Measurements from ENCODE around the gene MRPS25.

The MRPS25 gene

DNA sequence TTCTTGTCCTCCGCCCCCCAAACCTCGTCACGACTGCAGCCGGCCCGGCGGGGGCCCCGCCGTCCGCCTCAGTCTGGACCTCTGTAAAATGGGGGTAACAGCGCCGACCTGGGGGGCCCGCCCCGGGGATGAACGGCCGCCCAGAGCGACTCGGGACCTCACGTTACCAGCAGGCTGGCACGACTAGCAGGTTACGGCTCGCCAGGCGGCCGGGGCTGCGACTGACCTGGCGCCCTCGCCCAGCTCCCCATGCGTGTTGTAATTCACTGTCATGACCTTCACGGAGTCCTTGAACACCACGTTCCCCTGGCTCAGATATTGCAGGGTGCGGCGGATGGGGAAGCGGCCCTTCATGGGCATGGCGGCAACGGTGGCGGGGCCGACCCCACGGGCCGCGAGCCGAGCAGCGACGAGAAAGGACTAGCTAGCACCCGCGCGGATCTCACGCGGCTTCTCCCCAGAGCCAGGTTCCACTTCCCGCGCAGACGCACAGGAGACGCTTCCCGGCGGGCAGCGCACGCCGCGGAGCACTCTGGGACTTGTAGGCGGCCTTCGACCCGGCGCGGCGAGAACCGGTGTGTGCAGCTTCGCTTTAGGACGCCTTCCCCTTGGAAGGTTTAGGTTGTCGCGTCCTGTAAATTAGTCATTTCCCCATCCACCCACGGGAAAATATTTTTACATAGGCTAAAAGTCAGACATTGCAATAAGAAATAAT is at the start of gene MRPS25:
TSS of gene MRPS25 (minus strand) at position 481 of the 715 bp plus-strand sequence. CDS start at position 360, 121 bp downstream.
- peak; percentile 96 for DNase-seq

DNA sequence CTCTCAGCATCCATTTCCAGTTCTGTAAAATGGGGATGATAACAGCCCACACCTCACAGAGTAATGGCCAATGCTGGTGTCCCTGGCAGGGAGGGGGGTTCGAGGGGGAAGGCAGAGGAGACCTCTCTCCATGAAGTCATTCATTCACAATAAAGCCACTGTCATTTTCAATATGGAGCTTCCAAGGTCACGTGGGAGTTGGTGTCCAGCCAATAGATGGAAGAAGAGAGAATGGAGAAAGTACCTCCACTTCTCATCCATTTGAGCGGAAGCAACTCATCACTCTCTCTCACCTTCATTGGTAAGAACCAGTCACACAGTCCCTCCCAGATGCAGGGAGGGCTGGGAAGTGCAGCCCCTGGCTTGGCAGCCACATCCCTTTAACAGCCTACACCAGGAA is 48.8 kb upstream of the MRPS25 start:
- no peak for DNase-seq

DNA sequence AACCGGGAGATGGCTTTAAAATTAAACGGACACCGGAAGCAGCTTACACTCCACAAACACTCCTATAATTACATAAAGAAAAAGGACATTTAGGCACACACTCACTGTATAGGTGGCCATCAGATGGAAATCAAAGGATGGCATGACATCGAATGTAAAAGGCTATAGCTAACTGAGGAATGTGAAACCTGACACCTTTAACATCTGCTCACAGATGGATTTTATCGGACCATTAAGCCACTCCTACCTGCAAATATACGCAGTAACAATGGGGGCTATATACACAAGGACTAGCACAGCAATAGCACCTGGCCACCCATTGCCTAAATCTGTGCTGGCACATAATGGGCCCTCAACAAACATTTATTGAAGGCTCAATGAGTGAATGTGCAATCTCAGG is 48.4 kb upstream of the MRPS25 start:
- DNase-seq = no peak

DNA sequence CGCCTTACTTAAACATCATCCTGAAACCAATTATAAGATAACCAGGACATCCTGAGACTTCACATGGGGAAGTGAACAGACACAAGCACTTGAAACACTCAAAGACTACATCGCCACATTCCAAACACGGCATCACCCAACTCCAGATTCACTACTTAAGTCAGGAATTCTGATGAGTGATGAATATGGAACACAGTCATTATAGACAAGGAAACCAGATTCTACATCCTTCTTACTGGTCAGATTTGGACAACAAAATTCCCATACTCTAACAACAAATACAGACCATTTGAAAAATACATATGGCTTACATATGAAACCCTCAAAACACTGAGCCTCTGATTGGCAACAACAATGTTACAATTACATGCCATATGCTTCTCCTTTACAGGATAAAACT is 46.9 kb upstream of the MRPS25 start:
- DNase-seq = no peak

DNA sequence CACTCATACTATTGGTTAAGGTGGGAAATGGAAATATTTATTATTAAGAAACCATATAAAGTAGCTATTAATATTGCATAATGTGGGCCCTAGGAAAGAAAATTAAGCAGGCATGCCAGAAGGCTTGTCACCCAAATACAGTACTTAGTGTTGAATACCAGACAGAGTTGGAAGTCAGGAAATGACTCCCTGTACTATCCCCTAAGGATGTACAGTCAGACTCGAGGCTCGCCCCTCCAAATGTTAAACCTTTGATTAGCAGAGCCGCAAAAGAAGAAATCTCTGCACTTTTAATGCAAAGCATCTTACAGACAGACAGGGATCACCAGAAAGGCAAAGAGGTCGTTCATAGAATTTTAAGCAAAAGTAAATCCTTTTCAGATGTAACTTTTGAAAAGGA is 45.1 kb upstream of the MRPS25 start:
- no peak for DNase-seq

DNA sequence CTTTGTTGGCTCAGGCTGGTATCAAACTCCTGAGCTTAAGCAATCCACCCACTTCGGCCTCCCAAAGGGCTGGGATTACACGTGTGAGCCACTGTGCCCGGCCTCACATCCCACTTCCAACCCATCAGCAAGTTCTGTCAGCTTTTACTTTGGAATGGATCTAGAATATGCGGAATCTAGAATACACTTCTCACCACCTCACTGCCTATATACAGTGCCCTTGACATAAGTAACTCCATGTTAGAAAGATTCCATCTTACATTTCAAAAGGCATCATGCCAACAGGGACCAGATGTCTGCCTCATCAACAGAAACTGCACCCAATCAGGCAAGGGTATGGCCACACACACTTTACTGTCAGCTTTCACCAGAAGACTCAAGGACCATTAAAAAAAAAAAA is 43.8 kb upstream of the MRPS25 start:
- DNase-seq = no peak

DNA sequence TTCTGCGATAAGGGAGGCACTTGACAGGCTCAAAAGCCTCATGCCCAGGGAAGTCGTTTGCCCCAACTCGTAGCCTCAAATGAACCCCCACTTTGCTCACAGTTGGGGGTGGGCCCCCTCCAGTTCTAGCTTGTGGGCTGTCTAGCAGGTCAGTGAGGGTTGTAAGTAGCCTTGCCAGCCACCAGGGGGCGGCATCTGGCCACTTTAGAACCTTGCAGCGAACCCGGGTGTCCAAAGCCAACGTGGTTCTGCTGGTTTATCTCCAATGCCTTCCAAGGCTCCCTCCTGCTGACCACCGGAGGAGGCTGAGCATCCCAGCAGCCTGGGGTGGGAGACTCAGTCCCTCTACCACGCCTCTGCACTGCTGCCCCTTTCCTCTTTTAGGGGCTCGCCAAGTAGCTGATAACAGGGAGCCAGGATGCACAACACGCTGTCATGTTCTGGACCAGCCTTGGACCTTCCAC is 43.0 kb upstream of the MRPS25 start:
- DNase-seq = peak; percentile 85

DNA sequence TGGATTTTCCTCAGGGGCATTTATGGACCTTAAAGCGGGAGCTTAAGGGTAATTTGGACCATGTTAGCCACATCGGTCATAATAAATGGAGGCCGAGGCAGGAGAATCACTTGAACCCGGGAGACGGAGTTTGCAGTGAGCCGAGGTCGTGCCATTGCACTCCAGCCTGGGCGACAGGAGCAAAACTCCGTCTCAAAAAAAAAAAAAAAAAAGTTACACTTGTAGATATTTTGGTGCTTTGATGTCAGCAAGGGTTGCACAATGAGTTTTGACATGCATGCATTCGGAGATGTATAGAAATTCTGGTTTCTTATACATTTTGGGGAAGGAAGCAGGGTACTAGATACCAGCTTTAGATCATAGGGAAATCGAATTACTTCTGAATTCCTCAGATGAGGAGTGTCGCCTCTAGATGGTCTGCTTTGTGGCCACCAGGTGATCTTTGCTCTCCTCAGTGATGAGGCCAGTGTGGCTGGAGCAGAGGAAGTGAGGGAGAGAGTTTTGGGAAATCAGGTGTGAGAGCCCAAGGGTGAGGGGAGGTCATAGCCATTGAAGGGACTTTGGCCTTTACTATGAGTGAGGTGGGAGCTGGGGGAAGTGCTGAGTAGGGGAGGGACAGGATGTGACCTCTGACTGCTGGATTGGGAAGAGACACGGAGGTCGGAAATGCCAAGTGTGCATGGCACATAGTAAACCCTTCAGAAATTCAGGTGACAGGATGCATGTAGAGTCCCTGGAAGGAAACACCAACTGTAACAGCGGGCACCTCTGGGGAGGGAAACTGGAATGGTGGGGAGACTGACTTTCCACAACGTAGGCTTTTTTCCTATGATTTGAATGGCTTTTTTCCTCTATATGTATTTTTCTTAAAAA is 42.2 kb upstream of the MRPS25 start:
- DNase-seq = no peak

DNA sequence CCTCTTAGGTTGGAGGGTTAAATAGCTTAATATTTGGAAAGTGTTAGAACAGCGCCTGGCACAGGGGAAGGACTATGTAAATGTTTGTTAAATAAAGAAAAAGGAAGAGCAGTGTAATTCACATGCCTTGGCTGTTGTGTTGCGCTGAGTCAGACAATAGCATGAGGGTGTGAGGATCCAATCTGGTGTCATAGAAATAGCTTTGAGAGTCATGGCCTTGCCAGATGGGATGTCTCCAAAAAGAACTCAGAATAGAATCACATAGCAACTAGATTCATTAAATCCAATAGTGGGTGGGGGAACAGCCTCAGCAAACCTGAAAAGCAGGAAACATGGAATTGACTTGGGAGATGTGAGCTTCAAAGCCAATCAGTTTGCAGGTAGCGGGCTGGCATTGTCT is 37.7 kb upstream of the MRPS25 start:
- DNase-seq = no peak

DNA sequence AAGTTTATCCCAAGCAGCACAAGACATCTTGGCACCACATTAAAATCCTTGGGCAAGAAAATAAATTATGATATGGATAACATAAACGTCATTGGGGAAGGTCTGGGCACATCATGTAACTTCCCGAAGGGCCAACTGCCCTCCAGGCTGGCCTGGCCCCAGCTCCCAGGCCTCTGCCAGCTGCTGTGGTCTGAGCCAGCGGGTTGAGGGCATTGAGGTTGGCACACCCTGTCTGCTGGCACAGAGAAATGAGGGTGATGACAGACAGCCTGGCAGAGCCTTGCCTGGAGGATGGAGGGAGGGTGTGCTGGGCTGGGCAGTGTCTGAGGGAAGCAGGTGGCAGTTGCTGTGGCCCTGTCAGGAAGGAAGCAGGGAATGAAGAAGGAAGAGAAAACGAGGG is 37.1 kb upstream of the MRPS25 start:
- no peak for DNase-seq

DNA sequence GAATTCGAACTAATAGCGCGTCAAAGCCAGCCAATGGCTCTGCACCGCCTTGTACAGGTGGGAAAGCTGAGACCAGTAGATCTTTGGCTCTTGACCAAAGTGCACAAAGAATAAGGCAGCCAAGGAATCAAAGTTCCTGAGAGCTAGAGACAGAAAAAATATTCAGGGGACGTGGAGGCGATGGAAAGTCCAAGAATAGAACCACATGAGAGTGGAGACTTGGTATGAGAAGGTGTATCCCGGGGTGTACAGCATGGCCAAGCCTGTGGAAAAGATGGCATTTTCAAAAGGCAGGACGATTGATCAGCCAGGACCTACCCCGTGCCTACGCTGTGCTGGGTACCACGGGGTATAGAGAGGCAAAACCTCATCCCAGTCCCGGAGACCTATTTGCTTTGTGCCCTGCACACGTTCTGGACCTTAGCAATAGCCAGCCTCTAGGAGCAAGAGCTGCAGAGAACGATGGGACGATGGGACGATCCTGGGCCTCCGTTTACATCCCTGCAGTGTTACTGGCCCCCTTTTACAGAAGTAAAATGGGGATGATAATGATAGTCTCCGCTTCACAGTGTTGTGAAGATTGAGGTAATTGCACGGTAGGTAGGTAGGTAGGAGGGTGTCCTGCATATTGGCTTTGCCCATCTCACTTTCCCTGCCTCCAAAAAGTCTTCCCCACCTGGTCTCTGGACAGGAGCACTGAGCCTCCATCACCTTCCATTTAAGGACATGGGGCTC is 34.4 kb upstream of the MRPS25 start:
- DNase-seq = no peak

DNA sequence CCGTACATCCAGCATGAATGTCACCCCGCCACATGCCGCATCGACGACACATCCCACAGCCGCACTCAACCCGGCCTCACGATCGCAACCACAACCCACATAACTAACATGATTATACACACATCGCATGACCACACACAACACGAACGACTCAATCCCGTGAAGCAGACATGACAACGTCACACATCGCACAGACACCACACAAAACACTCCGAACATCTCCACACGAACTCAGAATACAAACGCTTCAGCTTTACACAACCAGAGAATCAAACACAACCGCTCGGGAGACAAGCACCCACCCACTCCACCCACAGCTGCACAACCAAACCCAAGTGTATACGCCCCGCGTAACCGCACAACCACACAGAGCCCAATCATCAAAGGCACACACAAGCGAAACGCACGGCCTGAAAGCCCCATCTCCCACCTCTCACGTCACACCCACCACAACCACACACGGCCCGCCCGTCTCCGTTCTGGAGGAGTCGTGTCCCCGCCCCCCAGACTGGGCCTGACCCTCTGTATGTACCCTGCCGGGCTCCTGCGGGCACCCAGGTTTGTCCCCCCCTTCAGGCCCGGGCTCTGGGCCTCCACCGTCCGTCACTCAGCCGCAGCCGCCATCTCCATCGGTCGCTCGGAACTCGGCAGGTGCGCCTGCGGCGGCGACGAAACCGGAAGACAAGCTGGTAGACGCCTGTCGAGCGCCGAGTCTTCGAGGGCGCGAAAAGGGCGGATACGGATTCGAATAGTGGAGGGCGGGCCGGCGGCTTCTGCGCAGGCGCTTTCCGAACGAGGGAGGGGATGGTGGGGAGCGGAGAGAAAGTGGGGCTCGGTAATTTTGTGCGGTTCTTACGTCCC is 33.6 kb upstream of the MRPS25 start, which contains the start of gene RBSN:
TSS of gene RBSN (minus strand) at position 646 of the 861 bp plus-strand sequence. CDS start 3,028 bp downstream, outside the sequence.
- DNase-seq = peak; percentile 98

DNA sequence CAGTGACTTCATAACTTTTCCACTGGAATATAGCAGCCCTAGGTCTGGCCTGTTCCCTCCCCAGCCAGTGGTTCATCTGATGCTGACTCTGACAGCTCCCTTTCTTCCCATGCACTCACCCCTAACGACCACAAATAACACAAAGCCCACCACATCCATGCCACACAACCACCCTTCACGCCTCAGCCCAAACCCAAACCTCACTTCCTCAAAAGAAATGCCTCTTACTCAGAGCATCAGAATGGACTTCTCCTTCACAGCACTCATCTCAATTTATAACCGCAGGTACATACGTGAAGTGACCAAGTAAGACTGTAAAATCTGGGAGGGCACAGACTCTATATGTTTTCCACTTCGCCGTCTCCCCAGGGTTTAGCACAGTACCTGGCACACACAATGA is 32.8 kb upstream of the MRPS25 start:
- no peak for DNase-seq

DNA sequence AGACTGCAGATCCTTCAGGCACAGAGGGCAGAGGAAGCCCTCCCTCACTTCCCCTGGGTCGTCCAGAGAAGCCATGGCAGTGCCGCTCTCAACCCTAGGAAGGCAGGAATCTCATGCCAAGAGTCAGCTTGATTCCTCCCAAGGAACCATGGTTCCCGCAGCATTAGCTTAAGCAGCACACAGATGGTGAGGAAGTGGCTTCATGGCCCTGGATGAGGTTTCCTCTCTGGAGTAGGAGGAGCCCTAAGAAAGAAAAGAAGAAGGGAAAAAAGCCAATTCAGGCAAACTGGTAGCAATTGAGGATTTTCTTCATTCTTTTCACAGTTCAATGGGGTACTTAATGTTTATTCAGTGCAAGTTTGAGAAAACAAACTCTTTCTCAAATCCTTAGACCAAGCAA is 30.9 kb upstream of the MRPS25 start:
- DNase-seq = no peak

DNA sequence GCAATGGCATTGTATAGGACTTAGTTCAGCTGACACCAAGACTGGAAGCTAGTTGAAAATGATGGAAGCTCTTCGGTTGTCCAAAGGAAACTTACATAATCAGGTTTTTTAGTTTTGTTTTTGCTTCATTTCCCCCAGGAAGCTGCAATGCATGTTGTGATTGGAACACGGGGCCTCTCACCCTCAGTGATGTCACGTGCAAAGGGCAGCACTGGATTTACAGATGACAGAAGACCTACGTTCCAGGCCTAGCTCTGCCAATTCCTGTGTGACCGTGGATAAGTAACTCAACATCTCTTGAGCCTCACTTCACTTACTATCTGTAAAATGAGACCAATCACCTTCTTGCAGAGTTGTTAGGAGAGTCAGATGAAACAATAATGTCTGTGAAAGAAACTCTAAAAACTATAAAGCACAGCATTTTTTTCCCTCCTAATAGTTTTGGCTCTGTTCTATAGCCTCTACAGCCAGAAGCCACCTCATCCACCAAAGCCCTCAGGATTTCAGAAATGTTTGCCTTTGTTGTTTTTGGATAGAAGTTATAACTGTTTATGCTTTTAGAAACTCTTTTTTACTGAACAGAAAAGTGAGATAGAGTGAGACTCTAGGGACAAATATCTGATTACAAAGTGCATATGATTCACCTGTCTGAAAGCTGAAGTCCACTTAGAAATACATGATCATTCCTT is 29.2 kb upstream of the MRPS25 start:
- DNase-seq = no peak

DNA sequence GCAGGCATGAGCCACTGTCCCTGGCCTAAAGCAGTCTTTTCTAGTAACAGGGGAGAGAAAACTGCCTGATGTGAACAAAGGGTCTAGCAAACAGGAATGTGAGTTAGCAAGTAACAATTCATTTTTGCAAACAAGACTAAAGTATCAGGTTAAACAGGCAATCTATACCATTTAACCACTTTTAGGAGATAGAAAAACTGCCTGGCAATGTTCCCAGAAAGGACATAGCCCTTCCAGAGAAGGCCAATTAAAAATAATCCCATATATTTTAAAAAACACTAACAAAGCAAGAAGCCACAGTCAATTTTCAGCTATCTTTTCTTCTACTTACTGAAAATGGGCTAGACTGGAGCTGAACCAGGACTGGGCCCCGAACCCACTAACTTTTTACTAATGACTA is 27.6 kb upstream of the MRPS25 start:
- no peak for DNase-seq

DNA sequence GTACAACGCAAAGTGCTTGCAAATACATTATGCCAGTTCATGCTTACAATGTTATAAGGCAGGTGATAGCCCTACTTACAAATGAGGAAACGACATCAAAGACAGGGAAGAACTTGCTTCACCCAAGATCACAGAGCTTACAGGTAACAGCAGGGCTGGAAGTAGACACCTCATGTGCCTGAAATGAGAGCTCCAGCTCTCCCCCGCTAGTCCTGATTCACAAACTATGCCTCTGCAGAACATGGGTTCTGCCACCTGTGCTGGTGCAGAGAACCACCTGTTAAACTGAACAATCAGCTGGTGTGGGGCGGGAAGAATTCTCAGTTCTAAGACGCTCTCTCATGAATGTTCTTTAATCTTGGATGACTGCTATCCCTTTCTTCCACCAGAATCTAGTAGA is 26.5 kb upstream of the MRPS25 start:
- no peak for DNase-seq

DNA sequence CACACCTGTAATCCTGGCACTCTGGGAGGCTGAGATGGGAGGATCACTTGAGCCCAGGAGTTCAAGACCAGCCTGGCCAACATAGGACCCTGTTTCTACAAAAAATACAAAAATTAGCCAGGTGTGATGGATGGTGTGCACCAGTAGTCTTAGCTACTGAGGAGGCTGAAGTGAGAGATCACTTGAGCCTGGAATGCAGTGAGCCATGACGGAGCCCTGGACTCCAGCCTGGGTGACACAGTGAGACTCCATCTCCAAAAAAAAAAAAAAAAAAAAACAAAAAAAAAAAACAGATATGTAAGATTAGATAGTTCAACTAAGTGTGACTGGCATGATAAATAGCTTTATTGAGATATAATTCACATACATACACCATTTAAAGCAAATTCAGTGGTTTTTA is 24.1 kb upstream of the MRPS25 start:
- no peak for DNase-seq

DNA sequence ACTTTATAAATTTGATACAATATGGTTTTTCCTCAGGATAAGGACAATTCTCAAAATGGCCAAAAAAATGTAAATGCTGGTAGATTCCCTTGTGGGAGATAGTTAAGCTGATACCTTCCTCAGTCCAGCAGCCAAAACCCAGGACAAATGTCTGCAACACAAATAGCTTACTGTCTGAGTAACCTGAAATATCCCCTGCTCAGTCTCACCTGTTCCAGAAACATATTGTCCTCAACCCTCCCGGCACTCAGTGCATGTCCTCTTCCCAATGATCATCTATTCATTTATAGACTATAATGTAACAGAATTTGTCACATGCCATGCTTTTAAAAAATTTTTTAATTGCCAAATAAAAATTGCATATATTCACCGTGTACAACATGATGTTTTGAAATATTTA is 21.6 kb upstream of the MRPS25 start:
- DNase-seq = no peak

DNA sequence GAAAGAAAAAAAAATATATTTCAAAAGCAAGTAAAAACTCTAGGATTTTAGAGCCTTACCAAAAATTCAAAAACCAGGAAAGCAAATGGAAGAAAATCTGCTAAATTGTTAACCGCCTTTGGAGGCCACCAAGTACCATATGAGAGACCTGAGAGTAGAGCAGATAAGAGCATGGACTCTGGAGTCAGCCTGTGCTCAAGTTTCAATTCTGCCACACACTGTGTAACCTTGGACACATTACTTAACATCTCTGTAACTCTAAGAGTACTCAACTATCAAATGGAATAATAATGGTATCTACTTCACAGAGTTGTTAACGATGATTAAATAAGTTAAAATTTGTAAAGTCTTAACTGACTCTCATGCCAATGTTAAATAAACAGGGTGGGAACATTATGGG is 21.1 kb upstream of the MRPS25 start:
- no peak for DNase-seq

DNA sequence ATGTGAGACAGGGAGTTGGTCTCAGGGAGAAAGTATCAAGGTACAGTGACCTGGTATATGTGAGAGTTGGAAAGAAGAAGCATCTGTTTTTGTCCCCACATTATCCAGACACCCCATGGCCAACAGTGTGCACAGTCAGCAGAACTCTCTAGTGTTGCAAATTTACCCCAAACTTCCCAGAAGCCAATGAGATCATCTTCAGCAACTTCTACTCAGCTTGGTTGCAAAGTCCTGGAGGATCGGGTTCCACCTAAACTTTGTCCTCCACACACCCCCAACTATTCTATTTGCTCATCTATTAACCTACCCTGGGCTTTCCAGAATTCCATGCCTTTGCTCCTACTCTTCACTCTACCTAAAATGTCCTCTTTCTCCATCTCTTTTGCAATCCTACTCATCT is 18.1 kb upstream of the MRPS25 start:
- DNase-seq = no peak
